Adipose tissue (tissue), 3 donors: ENCODE measurements around the gene SDC3. TPM values are rescaled to one million over a fixed set of nuclear protein-coding genes. Genes with fewer than 3 reads are reported as not detected.

Experiments
- H3K27ac ChIP-seq: one replicate; pipeline ENCODE4 v1.5.1; 2013; ENCODE audit warnings: low read depth, low read length
- WGBS, 3 donors: extraction: QIAGEN DNeasy Blood & Tissue Kit; methylation state at CpG; one replicate each; pipeline ENCODE4 v1.1.7; 2013; 5-methylcytosine and 5-hydroxymethylcytosine counted together
- polyA plus RNA-seq, 3 donors: library from polyadenylated mRNA; stranded (reverse); fragments of 200-250 nt; gene quantifications; one replicate each; pipeline ENCODE4 v1.2.3, GENCODE V29; 2013
- donor health status: healthy with polysubstance abuse.
- donor health status: Bipolar disorder and iron deficiency.
- donor health status: healthy.

SDC3 gene
- polyA plus RNA-seq, 3 donors: 5.7 to 29.0 (median 19.8) TPM

- H3K27ac ChIP-seq: no peak overlapping the region
- 10 to 18% (median 11%) methylated on average over 35 to 46 of the region's 47 CpGs for WGBS, 3 donors
These were observed 860 bp downstream of the SDC3 start for GRCh38 chr1:30907481-30908315.

- WGBS, 3 donors: 90 to 95% (median 90%) methylated on average over 9 of the region's 9 CpGs
- H3K27ac ChIP-seq: no peak overlapping the region
These were observed 1.7 kb downstream of the SDC3 start for GRCh38 chr1:30906631-30907441.

GRCh38 chr1:30905916-30906620, 2.5 kb downstream of the SDC3 start:
- WGBS, 3 donors: 62 to 63% (median 63%) methylated on average over 9 of the region's 9 CpGs
- H3K27ac ChIP-seq: no peak overlapping the region

- no peak overlapping the region for H3K27ac ChIP-seq
These were observed 3.2 kb downstream of the SDC3 start for GRCh38 chr1:30905403-30905802.

GRCh38 chr1:30904962-30905335, 3.6 kb downstream of the SDC3 start:
- H3K27ac ChIP-seq: no peak overlapping the region
- 90 to 100% methylated on average over 1 of the region's 1 CpG; no CpG with 5 or more reads in 1 of the 3 donors for WGBS, 3 donors

More at GRCh38 chr1:30905403-30905802, 3.2 kb downstream of the SDC3 start:
- 82 to 88% (median 83%) methylated on average over 1 of the region's 1 CpG for WGBS, 3 donors

- 66 to 75% (median 71%) methylated on average over 11 of the region's 11 CpGs for WGBS, 3 donors
- no peak overlapping the region for H3K27ac ChIP-seq
These were observed 4.2 kb downstream of the SDC3 start for GRCh38 chr1:30904191-30904961.

GRCh38 chr1:30903343-30904034, 5.1 kb downstream of the SDC3 start:
- 81 to 86% (median 81%) methylated on average over 8 of the region's 8 CpGs for WGBS, 3 donors
- no peak overlapping the region for H3K27ac ChIP-seq

- H3K27ac ChIP-seq: no peak overlapping the region
- 47 to 78% (median 61%) methylated on average over 9 of the region's 9 CpGs for WGBS, 3 donors
These were observed 5.8 kb downstream of the SDC3 start for GRCh38 chr1:30902593-30903290.

GRCh38 chr1:30901798-30902581, 6.6 kb downstream of the SDC3 start:
- no peak overlapping the region for H3K27ac ChIP-seq
- 37 to 52% (median 46%) methylated on average over 11 of the region's 11 CpGs for WGBS, 3 donors

- 77 to 93% (median 86%) methylated on average over 3 of the region's 3 CpGs for WGBS, 3 donors
- no peak overlapping the region for H3K27ac ChIP-seq
These were observed 7.5 kb downstream of the SDC3 start for GRCh38 chr1:30900931-30901560.

GRCh38 chr1:30900486-30900885, 8.1 kb downstream of the SDC3 start:
- H3K27ac ChIP-seq: no peak overlapping the region
- WGBS, 3 donors: 76 to 86% (median 86%) methylated on average over 6 of the region's 6 CpGs

GRCh38 chr1:30899577-30900389, 8.8 kb downstream of the SDC3 start:
- WGBS, 3 donors: 76 to 87% (median 79%) methylated on average over 13 of the region's 13 CpGs
- H3K27ac ChIP-seq: no peak overlapping the region

- H3K27ac ChIP-seq: no peak overlapping the region
- 89 to 92% (median 90%) methylated on average over 10 of the region's 10 CpGs for whole genome bisulfite sequencing, 3 donors
These were observed 10.3 kb downstream of the SDC3 start for GRCh38 chr1:30898031-30898815.

- 87 to 93% (median 90%) methylated on average over 2 of the region's 2 CpGs for WGBS, 3 donors
- no peak overlapping the region for H3K27ac ChIP-seq
These were observed 11.7 kb downstream of the SDC3 start for GRCh38 chr1:30896905-30897304.
